Adipocyte (in vitro differentiated cells): ENCODE results near the gene STAT4.
A peak's percentile ranks its signal among the peaks of the same experiment; 100 is the strongest.

Source experiments
- DNase-seq: peaks from one replicate; pipeline ENCODE4 v3.0.0-alpha.2; 2015; ENCODE audit warnings: low read depth
- H3K27me3 ChIP-seq: replicated peaks from 2 replicates; pipeline ENCODE4 v1.7.0; 2013; ENCODE audit warnings: mild to moderate bottlenecking, low read length, moderate library complexity; ENCODE audit not compliant: control insufficient read depth, insufficient read depth
- H3K36me3 ChIP-seq: 2 replicates; pipeline ENCODE4 v1.7.0; 2013; ENCODE audit warnings: low read length, mild to moderate bottlenecking, moderate library complexity; ENCODE audit not compliant: control insufficient read depth, insufficient read depth, severe bottlenecking
- H3K4me1 ChIP-seq: 2 replicates; pipeline ENCODE4 v1.7.0; 2013; ENCODE audit warnings: mild to moderate bottlenecking, low read length, moderate library complexity; ENCODE audit not compliant: control insufficient read depth, insufficient read depth
- H3K4me3 ChIP-seq: 2 replicates; pipeline ENCODE4 v1.7.0; 2013; ENCODE audit warnings: mild to moderate bottlenecking, low read length, moderate library complexity
- H3K9ac ChIP-seq: 2 replicates; pipeline ENCODE4 v1.7.0; 2013; ENCODE audit warnings: mild to moderate bottlenecking, low read length, moderate library complexity
- H3K9me3 ChIP-seq: 2 replicates; pipeline ENCODE4 v1.7.0; 2013; ENCODE audit warnings: mild to moderate bottlenecking, low read length, moderate library complexity; ENCODE audit not compliant: control insufficient read depth

Gene STAT4

DNA sequence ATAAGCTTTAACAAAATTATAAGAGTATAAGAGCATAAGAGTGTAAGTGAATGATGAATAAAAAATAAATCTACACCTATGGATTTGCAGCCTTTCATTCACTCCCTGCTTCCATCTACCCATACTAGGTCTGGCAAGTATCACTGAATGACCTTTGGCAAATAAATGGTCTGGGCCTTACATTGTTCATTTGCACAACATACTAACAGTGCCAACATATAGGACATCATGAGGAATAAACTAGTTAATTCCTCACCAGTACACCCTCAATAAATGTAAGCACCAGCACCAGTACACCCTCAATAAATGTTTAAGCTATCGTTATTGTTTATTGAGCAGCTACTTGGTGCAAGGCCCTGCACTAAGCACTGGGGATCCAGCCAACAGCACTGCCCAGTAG is 163.7 kb downstream of the STAT4 start:
- H3K36me3 ChIP-seq = peaks cover 100% of the 10 kb centered on the region
- DNase-seq = no peak
- no peaks in the 10 kb centered on the region for H3K27me3 ChIP-seq
- H3K4me1 ChIP-seq = peaks cover 4% of the 10 kb centered on the region
- H3K9ac ChIP-seq = no peak overlapping the region
- no peak overlapping the region for H3K4me3 ChIP-seq
- no peaks in the 10 kb centered on the region for H3K9me3 ChIP-seq

DNA sequence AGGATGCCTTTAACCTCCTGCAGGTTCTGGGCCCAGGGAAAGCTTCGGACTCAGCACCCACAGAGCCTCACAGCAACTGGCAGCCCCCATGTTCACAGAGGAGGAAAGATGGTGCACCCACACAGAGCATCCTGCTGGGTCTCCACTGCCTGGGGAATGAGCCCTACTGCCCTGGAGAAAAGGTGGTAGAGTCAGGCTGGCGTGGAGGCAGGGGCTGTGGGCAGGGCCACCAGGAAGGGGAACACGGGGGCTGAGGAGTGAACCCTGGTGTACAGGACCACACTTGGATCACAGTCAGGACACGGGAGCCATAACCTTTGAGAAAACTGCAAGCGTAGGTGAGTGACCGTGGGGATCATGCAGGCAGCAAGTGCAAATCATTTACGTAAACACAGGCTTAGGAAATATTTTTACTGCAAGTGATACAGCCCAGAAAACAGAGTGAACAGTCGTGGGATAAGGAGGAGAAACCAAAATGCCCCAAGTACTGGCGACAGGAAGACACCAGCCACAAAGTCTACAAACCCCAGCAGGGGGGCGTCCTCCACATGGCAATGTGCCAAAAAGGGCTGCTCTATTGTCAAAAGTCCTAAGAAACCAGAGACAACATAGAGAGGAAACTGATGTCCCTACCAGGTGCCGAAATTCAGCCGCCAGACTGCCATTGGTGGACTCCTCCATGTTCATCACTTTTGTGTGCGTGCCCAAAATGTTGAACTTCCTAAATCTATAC is 164.4 kb downstream of the STAT4 start:
- H3K4me3 ChIP-seq = no peak overlapping the region
- peaks cover 100% of the 10 kb centered on the region for H3K36me3 ChIP-seq
- H3K27me3 ChIP-seq = no peaks in the 10 kb centered on the region
- DNase-seq = no peak
- no peaks in the 10 kb centered on the region for H3K9me3 ChIP-seq
- H3K9ac ChIP-seq = no peak overlapping the region
- H3K4me1 ChIP-seq = peaks cover 4% of the 10 kb centered on the region

DNA sequence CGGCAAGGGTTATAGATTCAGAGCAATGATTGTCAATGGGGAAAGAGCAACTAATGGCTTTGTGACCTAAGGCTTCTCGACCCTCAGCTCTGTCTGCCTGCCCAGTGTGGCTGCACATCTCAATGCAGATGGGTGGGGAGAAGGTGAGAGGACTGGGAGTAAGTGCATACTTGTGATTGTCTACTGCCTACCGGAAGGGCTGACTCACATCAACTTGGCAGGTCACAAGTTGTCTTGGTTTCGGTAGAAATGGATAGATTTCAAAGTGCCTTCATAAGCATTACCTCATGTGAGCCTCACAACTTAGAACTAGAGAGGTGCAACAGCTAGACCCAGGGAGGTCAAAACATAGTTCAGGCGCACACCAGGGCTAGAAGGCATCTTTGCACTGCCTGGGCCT is 166.2 kb downstream of the STAT4 start:
- Histone ChIP-seq H3K36me3 (peaks cover 100% of the 10 kb centered on the region), H3K4me1 (no peaks in the 10 kb centered on the region), H3K4me3 (no peak overlapping the region), H3K9ac (no peak overlapping the region), H3K9me3 (no peaks in the 10 kb centered on the region), H3K27me3 (no peaks in the 10 kb centered on the region)
- DNase-seq = peak; percentile 10

DNA sequence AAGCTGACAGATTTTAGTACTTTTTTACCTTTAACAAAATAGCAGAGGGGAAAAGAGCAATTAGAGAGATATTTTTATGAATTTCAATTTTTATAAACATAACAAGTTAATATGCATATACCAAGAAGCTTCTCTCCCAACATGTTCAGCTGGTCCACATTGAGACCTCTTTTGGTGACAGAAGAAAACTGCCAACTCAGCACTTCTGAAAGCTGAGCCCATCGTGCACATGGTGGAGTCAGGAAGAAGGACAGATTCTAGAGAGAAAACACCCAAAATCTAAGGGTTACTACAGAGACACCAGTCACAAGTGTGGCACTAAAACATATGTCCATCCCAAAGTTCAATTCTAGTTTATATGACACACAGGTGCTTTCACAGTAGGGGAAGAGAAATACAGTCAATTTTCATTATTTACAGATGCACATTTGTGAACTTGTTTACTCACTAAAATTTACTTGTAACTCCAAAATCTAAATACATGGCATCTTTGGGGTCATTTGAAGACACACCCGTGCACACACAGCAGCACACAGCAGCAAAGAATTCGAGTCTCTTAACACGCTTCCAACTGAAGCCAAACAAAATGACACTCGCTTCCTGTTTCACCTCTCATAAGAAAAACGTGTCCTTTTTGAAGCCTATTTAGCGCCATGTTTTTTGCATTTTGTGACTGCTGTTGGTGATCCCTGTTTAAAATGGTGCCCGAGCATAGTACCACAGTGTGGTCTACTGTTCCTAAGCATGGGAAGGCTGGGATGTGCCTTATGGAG is 168.3 kb downstream of the STAT4 start:
- Histone ChIP-seq H3K27me3 (no peaks in the 10 kb centered on the region), H3K36me3 (peaks cover 100% of the 10 kb centered on the region)
- no peak for DNase-seq

DNA sequence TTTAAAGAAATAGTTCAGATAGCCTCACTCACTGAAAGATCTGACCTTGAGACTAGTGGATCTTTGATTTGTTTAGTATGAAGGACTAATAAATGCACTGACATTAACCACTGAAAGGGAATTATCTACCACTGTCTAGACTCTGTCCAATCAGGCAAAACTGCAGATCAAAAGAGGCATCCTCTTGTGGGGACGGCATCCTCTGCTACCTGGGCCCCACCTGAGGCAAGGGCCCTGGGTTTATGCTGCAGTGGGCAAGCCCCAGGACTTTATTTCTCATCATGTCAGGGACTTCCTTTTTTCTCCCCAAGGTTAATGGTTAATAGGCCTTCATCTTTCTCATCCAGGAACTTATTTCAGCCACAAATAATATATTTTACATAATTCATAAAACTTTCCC is 169.1 kb downstream of the STAT4 start:
- no peak overlapping the region for H3K9ac ChIP-seq
- H3K36me3 ChIP-seq = peaks cover 100% of the 10 kb centered on the region
- no peaks in the 10 kb centered on the region for H3K9me3 ChIP-seq
- no peak overlapping the region for H3K4me3 ChIP-seq
- H3K27me3 ChIP-seq = no peaks in the 10 kb centered on the region
- H3K4me1 ChIP-seq = no peaks in the 10 kb centered on the region
- DNase-seq = no peak

More for the DNA sequence above, 168.3 kb downstream of the STAT4 start:
- no peak overlapping the region for H3K4me3 ChIP-seq
- H3K4me1 ChIP-seq = no peaks in the 10 kb centered on the region
- H3K9me3 ChIP-seq = no peaks in the 10 kb centered on the region
- no peak overlapping the region for H3K9ac ChIP-seq

DNA sequence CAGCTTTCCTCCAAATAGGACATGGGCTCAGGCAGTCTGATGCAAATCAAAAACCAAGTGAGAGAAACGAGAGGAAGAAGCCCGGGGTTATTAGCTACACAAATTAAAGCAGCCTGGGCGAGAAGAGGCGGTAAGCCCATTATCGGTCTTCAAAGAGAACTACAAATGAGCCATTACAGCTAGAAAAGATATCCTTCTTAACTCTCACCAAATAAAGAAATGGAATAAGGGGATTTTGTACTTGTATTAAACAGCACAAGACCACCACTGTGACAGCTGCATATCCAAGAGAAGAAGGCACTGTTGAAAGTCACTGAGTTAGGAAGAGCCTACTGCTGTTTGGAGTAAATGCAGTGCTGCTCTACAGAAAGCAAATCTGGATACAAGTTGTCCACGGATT is 169.5 kb downstream of the STAT4 start:
- no peaks in the 10 kb centered on the region for H3K4me1 ChIP-seq
- no peak for DNase-seq
- no peaks in the 10 kb centered on the region for H3K9me3 ChIP-seq
- no peak overlapping the region for H3K9ac ChIP-seq
- H3K27me3 ChIP-seq = no peaks in the 10 kb centered on the region
- H3K4me3 ChIP-seq = no peak overlapping the region
- peaks cover 100% of the 10 kb centered on the region for H3K36me3 ChIP-seq

DNA sequence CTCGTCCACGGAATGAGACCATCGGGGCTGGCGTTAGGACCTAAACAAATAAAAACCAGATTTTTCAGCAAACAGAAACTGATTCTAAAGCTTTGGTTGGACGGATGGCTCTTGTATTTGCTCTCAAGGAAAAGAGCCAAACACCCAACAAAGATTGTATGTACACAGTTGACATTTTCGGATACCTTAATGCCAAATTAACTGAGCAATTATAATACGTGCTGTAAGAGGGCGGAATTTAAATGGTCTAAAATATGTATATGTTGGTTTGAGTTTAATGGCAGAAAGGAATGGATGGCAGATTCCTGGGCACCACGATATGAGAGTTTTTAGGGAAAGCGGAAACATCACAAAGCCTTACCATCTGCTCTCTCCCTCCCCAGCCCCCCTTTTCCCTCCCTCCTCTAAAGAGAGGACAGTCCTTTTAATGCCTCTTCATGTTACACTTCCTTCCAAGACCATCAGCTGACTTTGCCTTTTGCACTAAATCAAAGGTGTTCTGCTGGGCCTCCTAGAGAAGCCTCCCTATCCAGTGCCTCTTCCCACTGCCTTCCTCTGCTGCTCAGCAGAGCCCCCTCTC is 170.1 kb downstream of the STAT4 start:
- no peaks in the 10 kb centered on the region for H3K9me3 ChIP-seq
- no peaks in the 10 kb centered on the region for H3K27me3 ChIP-seq
- peaks cover 100% of the 10 kb centered on the region for H3K36me3 ChIP-seq
- DNase-seq = no peak
- no peak overlapping the region for H3K9ac ChIP-seq
- H3K4me1 ChIP-seq = no peaks in the 10 kb centered on the region
- H3K4me3 ChIP-seq = no peak overlapping the region

DNA sequence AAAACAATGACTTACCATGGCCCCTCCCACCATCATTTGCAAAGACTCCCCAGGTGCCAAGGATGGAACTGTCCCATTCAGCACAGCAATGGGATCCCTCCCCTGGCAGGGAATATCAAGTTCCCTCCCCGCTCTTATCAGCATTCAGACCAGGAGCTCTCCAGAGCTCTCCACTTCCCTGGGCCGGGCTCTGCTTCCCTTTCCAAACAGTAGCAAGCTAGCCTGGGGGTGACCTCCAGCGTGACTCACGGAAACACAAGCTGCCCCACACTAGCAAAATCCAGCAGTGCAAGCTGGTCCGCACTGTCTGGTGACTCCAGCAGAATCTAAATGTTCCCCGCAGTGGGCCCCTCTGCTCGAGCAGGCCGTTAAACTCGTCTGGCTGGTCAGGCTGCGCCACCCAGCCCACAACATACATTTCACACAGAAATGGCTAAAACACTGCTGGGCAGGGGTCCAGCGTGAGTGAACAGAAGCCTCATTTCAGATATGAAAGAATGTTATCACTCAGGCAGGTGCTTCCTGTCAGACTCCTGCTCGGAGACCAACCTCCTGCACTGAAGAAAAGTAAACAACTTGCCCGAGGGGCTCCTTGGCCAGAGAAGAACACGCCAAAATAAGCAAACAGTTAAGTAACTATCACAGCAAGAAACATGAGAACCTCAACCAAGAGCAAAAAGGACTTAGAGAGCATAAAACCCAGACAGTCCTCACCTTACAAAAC is 170.7 kb downstream of the STAT4 start:
- Histone ChIP-seq H3K9ac (no peak overlapping the region), H3K4me1 (peaks cover 6% of the 10 kb centered on the region), H3K4me3 (no peak overlapping the region), H3K27me3 (no peaks in the 10 kb centered on the region), H3K36me3 (peaks cover 100% of the 10 kb centered on the region), H3K9me3 (no peaks in the 10 kb centered on the region)
- peak; percentile 45 for DNase-seq
